HG03460 (cell line): ENCODE data around the gene RBBP5.
A peak's percentile ranks its signal among the peaks of the same experiment; 100 is the strongest.

Source experiments
- ATAC-seq: cut with Tn5 transposase; IDR thresholded peaks from one replicate; pipeline ENCODE4 v1.9.1; 2021; ENCODE audit not compliant: unreplicated experiment

The RBBP5 gene

GRCh38 chr1:205129447-205130029 is 7.8 kb upstream of the RBBP5 start:
- ATAC-seq = no peak

- ATAC-seq = no peak
Observed at GRCh38 chr1:205128050-205128449, 6.3 kb upstream of the RBBP5 start.

- no peak for ATAC-seq
Observed at GRCh38 chr1:205127646-205128045, 5.9 kb upstream of the RBBP5 start.

DNA sequence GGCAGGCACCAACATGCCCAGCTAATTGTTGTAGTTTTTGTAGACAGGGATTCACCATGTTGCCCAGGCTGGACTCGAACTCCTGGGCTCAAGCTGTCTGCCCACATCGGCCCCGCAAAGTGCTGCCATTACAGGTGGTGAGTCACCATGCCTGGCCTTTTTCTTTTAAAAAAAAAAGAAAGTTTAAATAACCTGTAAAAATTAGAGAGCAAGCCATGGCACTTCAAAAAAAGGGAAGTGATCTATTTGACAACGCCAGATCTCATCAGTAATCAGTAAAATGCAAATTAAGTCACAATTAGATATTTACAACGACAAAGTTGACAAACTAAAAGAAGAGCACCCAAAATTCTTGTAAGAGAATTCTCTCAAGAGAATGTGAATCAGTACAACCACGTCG is 2.9 kb upstream of the RBBP5 start:
- ATAC-seq = no peak

DNA sequence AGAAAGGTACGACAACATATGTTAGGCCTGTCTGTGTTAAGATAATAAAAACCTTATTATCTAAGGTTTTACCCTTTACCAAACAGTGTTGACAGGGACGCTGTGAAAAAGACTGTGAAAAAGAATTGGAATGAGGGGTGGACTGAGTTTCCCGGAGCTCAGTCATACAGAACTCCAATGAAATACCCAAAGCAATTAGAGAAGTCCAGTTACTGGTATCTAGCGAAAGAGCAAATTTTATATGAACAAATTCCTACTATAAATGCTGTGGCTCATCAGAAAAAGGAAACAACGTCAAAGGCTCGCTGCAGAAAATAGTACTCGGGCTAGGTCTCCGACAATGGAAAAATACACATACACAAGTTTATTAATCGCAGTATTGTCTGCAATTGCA is 708 bp upstream of the RBBP5 start:
- peak; percentile 7 for ATAC-seq

DNA sequence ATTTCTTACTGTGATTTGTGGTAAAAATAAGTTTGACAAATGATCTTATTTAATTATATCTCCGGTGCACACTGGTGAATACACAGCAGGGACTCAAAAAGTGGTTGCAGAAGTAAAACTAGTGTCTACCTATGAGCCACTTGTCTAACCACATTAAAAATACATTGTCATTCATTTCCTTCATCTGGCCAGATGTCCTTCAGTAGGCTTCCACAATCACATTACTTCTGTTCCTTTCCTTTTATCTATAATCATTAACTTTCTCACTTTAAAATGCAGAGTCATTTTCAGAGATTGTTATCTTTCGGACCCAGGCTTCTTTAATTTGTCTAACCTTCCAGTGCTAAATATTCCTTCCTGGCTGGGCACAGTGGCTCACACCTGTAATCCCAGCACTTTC is 3.0 kb downstream of the RBBP5 start:
- ATAC-seq = no peak

DNA sequence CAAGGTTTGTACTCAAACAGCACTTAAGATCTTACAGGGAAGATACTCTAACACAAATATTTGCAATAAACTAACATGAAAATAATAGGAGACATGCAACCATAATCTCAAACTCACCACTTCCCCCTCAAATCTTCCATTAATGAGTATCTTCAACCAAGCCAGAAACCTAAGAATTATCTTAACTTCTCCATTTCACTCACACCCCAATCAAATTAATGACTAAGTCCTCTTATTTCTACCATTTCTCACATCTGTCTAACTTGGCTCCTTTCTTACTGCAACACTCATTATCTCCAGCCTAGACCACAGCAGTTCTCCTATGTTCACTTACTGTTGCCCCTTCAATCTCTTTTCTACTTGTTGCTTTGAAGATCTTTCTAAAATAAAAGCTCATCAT is 10.4 kb downstream of the RBBP5 start:
- no peak for ATAC-seq

GRCh38 chr1:205109711-205110110 is 12.1 kb downstream of the RBBP5 start:
- ATAC-seq = no peak

- no peak for ATAC-seq
Observed at GRCh38 chr1:205109269-205109668, 12.5 kb downstream of the RBBP5 start.

- no peak for ATAC-seq
Observed at GRCh38 chr1:205108464-205108863, 13.3 kb downstream of the RBBP5 start.

DNA sequence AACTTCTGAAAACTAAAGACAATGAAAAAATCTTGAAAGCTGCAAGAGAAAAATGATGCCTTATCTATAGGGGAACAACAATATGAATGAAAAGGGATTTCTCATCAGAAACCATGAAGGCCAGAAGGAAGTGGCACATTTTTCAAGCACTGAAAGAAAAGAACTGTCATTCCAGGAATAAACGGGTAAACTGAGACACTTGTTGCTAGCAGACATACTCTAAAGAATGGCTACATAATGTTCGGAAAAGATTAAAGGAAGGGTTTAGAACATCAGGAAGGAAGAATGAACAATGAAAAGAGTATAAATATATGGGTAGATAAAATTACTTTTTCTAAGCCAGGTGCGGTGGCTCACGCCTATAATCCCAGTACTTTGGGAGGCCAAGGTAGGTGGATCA is 14.5 kb downstream of the RBBP5 start:
- no peak for ATAC-seq

- ATAC-seq = no peak
Observed at GRCh38 chr1:205102404-205102803, 19.4 kb downstream of the RBBP5 start.

- no peak for ATAC-seq
Observed at GRCh38 chr1:205098242-205098641, 23.5 kb downstream of the RBBP5 start.

- ATAC-seq = no peak
Observed at GRCh38 chr1:205095422-205095821, 26.4 kb downstream of the RBBP5 start.

DNA sequence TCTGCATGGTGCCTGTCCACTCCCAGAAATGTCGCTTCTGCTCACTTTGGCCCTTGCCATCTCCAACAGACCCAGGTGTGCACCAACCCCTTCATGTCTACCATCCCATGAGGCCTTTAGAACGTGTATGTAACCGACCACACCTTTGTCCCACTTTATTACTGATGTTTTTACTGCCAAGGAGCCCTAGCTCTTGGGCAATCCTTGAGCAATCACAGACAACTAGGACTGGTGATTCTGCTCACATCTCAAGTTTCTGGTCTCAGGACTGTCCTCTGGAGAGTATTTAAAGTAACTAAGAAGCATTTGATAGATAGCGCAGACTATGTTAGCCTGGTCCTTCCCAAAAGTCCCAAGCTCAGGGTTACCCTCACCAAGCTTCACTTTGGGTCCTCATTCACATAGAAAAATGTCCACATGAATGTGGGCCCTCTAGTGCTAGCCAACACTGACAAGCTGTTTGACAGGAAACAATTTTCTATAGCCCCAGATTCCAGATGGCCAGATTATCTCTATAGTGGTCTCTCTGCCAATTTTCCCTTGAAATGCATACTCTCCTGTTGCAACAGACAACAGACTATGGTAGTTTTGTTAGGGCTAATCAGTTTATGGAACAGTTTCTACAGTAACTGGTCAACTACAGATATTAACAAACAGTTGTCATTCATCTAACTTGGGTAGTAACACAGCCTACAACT is 30.6 kb downstream of the RBBP5 start:
- no peak for ATAC-seq

DNA sequence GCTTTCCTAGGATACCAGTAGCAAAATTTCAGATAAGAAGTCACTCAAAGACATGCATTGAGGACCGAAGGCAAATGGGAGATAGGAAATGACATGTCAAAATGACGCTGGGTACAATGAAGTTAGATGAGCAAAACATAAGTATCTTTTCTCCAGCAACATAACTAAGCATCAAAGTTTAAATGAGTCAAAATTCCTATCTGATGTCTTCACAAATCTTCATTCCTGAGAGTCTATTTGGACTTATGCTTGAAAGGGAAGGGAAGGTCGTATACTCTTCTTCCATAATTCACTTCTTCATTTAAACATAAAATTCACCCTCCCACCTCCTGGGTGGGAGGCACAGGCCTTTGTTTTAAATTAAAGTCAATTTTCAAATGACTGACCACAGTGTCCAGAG is 33.4 kb downstream of the RBBP5 start:
- no peak for ATAC-seq

DNA sequence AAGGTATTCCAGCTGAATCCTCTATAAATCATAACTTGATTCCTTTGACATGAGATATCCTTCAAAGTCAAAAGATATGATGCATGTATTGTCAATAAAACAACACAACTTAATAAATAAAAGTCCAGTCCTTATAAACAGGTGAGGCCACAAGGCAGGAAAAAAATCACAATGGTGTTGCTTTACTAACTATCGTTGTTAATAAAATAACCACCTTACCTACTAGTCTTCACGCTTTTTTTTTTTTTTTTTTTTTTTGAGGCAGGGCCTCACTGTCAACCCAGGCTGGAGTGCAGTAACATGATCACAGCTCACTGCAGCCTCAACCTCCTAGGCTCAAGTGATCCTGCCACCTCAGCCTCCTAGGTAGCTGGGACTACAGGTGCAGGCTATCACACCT is 37.4 kb downstream of the RBBP5 start, which contains the start of gene TMEM81:
TMEM81 (minus strand) TSS at position 101 of the 400 bp plus-strand sequence. CDS start 140 bp downstream, outside the sequence.
- ATAC-seq = no peak

GRCh38 chr1:205082431-205082830 is 39.3 kb downstream of the RBBP5 start:
- ATAC-seq = no peak

DNA sequence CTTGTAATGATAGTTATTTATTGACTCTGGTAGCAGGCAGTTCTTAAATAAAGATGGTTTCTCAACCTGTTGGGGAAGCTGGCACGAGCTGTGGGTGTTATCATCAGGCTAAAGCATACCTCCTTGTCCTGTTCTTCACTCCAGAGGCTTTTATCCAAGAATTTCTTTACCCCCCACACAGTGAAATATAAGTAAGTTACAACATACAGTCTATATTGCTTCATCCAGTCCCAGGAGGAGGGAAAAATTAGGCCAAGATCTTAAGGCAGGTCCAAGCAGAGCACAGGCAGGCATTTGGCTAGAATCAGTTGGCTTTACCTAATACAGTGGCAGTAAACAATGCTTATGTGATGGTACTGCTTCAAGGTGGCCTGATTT is 43.9 kb downstream of the RBBP5 start:
- ATAC-seq = no peak

DNA sequence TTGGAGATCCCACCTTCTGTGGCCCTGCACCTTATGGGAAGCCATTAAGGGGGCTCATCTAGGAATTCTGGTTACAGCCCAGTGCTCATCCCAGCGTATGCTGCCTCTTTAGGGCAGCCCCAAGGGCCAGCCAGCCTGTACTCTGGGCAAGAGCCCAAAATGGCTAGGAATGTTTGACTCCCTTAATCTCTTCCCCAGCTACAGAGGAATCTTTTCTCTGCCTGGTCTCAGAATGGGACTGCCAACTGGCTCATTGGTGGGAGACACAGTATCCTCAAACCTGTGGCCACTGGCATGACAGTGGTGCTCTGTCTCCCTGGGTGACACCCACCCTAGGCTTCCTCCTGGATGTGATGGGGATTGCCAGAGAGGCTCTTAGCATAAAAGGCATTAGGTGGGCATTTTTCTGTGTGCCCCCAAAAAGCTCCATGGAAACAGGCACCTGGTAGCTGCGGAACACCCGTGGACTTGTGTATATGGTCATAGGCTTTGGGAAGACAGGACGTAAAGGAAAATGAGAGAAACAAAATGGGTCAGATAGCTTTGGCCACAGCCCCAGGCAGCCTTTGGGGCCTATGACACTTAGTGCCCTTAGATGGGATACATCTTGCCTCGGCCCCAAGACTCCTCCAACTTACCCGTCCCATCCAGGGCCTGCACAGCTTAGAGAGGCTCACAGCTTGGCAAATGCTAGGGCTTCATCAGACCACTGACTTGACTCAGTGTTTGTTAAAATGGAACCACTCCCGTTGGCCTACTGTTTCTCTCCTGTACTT is 44.4 kb downstream of the RBBP5 start:
- ATAC-seq = no peak

- ATAC-seq = no peak
Observed at GRCh38 chr1:205076245-205076761, 45.5 kb downstream of the RBBP5 start.

GRCh38 chr1:205075642-205076155 is 46.1 kb downstream of the RBBP5 start:
- no peak for ATAC-seq
